Measurements from ENCODE around the gene RTTN.

RTTN gene

GRCh38 chr18:70149616-70150301, 55.7 kb downstream of the RTTN start:
- TF ChIP-seq, protein P1, sequence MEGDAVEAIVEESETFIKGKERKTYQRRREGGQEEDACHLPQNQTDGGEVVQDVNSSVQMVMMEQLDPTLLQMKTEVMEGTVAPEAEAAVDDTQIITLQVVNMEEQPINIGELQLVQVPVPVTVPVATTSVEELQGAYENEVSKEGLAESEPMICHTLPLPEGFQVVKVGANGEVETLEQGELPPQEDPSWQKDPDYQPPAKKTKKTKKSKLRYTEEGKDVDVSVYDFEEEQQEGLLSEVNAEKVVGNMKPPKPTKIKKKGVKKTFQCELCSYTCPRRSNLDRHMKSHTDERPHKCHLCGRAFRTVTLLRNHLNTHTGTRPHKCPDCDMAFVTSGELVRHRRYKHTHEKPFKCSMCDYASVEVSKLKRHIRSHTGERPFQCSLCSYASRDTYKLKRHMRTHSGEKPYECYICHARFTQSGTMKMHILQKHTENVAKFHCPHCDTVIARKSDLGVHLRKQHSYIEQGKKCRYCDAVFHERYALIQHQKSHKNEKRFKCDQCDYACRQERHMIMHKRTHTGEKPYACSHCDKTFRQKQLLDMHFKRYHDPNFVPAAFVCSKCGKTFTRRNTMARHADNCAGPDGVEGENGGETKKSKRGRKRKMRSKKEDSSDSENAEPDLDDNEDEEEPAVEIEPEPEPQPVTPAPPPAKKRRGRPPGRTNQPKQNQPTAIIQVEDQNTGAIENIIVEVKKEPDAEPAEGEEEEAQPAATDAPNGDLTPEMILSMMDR (IDR thresholded peaks at IDR 0.05; ENCODE audit: extremely low read depth, missing control alignments), result no peak
- no peak for DNase-seq (ENCODE audit: low spot score)

GRCh38 chr18:70149156-70149555, 56.3 kb downstream of the RTTN start:
- TF ChIP-seq, protein P1 (IDR thresholded peaks at IDR 0.05; ENCODE audit: extremely low read depth, missing control alignments), result no peak
- no peak for DNase-seq (ENCODE audit: low spot score)

DNA sequence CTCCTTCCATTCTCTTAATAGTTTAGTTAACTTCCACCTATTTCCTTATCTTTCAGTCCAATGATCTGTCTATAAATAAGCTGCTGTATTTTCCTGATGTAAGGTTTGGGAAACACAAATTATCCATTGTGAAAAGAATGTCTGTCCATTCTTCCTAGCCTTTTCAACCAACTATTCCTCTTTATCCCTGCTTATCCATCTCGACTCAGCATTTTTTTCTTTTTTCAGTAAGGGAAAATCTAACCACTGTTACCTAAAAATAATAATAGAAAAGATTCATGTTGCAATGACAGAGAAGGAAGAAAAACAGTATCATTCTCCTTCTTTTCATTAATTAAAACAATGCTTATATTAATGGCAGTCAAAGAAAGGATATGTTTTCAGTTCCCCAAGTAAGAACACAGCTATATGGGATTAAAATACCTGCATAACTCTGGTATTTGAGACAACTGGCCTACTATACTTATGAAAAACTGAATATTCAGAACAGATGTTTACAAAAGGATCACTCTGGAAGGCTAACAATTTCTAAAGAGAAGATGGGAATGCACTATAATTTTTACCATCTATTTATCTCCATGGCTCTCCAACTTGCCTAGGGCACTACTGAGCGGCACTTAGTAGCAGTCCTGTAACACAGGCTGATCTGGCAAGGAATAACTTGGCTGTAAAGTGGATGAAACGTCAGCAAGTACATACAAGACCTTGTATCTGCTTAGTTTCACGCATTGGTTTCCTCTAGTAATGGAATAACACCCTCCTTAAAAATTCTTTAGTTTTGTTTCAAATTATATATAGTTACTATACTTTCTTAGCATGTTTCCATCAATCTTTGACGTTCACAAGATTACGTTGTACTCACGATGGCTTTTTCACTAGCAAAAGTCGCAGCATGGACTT, 57.2 kb downstream of the RTTN start:
- no peak for DNase-seq (ENCODE audit: low spot score)
- TF ChIP-seq, protein P1 (IDR thresholded peaks at IDR 0.05; ENCODE audit: extremely low read depth, missing control alignments), result no peak

DNA sequence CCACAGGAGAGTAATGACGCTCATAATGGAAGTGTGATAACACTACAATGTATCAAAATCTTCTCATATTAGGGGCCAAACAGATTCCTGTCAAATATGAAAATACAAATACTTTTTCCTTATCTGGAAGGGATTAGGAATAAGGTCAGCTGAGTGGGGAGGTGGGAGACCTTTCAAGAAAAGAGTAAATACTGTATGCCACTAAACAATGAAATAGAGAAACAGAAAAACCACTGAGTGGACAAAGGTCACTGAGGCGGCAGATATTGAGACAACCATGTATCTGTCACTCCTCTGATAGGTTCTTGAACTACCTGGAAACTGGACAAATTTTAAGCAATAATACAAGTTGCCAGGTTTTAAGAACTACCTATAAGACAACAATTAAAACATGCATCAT, 59.3 kb downstream of the RTTN start:
- no peak for DNase-seq (ENCODE audit: low spot score)
- TF ChIP-seq, protein P1 (IDR thresholded peaks at IDR 0.05; ENCODE audit: extremely low read depth, missing control alignments), result no peak

DNA sequence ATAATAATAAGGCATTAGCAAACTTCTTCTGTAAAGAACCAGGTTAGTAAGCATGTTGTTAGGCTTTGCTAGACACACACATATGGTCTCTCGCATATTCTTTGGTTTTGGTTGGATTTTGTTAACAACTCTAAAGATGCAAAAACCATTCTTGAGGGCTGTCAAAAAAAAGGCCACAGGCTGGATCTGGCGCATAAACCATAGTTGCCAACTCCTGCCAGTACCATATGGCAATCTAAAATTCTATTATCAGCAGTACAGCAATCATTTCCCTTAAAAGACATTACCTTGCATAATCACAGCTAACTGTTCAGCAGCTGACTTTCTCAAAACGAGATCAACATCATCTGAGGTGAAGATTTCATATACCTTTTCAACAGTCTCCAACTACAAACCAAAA, 63.5 kb downstream of the RTTN start:
- no peak for DNase-seq (ENCODE audit: low spot score)
- TF ChIP-seq, protein P1 (IDR thresholded peaks at IDR 0.05; ENCODE audit: extremely low read depth, missing control alignments), result no peak

- TF ChIP-seq, protein P1 (IDR thresholded peaks at IDR 0.05; ENCODE audit: extremely low read depth, missing control alignments), result no peak
- DNase-seq (ENCODE audit: low spot score), result no peak
Observed at GRCh38 chr18:70139138-70139537, 66.3 kb downstream of the RTTN start.

DNA sequence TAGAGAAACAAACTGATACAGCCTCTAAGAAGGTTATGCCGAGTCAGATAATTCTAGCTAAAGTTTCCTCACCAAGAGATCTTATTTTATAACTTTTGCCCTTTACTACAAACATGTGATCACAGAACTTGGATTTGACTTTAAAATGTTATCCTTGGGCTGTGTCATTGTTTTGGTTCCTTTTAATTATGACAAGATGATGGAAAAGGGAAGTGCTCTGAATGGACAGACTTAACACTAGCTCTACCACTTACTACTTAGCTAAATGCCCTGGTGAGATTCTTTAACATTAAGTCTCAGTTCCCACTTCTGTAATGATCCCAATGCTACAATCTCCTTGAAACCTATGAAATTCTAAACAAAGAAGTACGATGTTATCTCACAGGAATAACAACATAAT, 69.9 kb downstream of the RTTN start:
- TF ChIP-seq, protein P1 (IDR thresholded peaks at IDR 0.05; ENCODE audit: extremely low read depth, missing control alignments), result no peak
- DNase-seq (ENCODE audit: low spot score), result no peak

Data from GM20000 (cell line).